Fibroblast of mammary gland (primary cell): Measurements from ENCODE around the gene ABCC4.

ENCODE experiments used
- DNase-seq: peaks from one replicate; pipeline ENCODE4 v3.0.0-alpha.2; 2010; ENCODE audit warnings: low read depth
- H3K4me3 ChIP-seq: 2 replicates; pipeline ENCODE4 v1.5.1; 2011; ENCODE audit warnings: low read depth, mild to moderate bottlenecking, low read length, moderate library complexity; ENCODE audit not compliant: control insufficient read depth
- TF ChIP-seq, protein P1 (sequence below): conservative IDR thresholded peaks from 2 replicates; pipeline ENCODE4 v1.5.1; 2011; ENCODE audit warnings: low read depth, low read length, inconsistent platforms; ENCODE audit not compliant: control insufficient read depth, insufficient read depth

Gene ABCC4

GRCh38 chr13:95319551-95320274 lies 18.5 kb upstream of the ABCC4 start:
- DNase-seq, result no peak
- TF ChIP-seq, protein P1, sequence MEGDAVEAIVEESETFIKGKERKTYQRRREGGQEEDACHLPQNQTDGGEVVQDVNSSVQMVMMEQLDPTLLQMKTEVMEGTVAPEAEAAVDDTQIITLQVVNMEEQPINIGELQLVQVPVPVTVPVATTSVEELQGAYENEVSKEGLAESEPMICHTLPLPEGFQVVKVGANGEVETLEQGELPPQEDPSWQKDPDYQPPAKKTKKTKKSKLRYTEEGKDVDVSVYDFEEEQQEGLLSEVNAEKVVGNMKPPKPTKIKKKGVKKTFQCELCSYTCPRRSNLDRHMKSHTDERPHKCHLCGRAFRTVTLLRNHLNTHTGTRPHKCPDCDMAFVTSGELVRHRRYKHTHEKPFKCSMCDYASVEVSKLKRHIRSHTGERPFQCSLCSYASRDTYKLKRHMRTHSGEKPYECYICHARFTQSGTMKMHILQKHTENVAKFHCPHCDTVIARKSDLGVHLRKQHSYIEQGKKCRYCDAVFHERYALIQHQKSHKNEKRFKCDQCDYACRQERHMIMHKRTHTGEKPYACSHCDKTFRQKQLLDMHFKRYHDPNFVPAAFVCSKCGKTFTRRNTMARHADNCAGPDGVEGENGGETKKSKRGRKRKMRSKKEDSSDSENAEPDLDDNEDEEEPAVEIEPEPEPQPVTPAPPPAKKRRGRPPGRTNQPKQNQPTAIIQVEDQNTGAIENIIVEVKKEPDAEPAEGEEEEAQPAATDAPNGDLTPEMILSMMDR, result no peak
- H3K4me3 ChIP-seq, result no peak overlapping the region

DNA sequence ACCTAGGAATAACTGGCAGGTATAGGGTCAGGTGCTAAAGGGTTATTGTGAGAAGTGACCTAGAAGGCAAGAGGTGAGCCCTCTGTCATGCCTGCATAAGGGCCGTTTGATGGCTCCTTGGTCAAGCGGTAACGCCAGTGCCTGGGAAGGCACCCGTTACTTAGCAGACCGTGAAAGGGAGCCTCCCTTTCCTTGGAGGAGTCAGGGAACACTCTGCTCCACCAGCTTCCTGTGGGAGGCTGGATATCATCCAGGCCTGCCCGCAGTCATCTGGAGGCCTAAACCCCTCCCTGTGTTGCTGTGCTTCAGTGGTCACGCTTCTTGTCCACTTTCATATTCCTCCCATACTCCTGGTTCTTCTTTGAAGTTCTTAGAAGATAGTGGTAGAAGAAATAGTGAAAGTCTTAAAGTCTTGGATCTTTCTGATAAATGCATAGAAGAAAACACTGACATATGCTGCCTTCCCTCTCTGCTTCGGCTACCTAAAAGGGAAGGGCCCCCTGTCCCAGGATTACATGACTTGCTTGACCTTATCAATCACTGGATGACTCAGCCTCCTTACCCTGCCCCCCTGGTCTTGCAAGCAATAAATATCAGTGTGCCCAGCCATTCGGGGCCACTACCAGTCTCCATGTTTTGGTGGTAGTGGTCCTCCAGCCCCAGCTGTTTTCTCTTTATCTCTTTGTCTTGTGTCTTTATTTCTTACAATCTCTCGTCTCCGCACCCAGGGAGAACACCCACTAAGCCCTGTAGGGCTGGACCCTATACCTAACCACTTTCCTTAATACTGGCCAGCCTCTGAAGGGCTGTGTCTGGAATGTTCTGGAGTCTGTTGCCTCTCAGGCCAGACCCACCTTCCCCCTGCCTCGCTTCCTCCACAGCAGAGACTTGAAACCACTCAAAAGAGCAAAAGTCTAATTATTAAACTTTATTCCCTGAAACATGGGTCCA lies 16.1 kb upstream of the ABCC4 start:
- peak; percentile 25 for DNase-seq
- H3K4me3 ChIP-seq, result no peak overlapping the region
- TF ChIP-seq, protein P1, result no peak

DNA sequence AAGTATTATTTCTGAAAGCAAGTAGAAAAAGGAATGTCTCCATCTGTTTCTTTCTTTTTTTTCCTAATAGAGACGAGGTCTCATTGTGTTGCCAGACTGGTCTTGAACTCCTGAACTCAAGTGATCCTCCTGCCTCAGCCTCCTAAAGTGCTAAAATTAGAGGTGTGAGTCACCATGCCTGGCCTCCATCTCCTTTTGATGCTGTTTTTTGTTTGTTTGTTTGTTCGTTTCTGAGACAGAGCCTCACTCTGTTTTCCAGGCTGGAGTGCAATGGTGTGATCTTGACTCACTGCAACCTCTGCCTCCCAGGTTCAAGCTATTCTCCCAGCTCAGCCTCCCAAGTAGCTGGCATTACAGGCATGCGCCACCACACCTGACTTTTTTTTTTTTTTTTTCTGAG lies 14.5 kb upstream of the ABCC4 start:
- no peak overlapping the region for H3K4me3 ChIP-seq
- DNase-seq, result no peak
- TF ChIP-seq, protein P1, result no peak

DNA sequence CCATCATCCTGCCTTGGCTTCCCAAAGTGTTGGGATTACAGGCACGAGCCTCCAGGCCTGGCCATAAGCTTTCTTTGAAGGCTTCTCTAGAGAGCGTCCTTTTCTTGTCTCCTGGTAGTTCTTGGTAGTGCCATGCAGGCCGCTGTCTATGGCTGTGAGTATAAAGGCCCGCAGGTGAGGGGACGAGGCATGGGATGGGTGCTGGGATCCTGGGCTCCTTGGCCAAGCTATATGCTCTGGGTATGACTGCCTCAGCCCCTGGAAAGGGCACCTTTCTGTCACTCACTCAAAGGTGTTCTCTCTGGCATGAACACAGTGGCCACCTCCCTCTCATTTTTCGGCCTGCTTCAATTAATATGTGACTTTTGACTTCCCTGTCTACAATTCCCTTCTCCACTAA lies 6.3 kb upstream of the ABCC4 start:
- no peak overlapping the region for H3K4me3 ChIP-seq
- no peak for DNase-seq
- TF ChIP-seq, protein P1, result no peak

DNA sequence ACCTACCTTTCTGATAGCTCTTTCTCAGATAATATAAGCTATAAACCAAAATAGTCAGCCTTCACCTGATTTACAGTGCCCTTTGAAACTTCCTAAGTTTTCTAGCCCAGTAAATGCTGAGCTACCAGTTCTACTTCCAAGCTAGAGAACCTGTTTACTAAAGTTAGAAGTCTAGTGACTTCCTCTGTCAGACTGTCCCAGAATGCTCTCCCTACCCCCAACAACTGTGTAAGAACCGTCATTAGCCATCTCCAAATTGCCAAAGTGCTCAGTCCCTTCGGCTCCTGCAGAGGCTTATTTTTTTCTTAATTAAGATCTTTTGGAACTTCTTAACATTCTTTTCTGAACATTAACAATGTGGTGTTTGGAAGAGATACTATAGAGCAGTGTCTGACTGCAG lies 3.2 kb upstream of the ABCC4 start:
- no peak for DNase-seq
- TF ChIP-seq, protein P1, result no peak
- no peak overlapping the region for H3K4me3 ChIP-seq

- H3K4me3 ChIP-seq, result peak overlapping the region; percentile 57
- no peak for DNase-seq
- TF ChIP-seq, protein P1, result no peak
These were observed 730 bp upstream of the ABCC4 start for GRCh38 chr13:95301968-95302393.
